NOMO-1 (cell line): ENCODE measurements around the gene CCDC12.
A peak's percentile ranks its signal among the peaks of the same experiment; 100 is the strongest.

Experiments
- DNase-seq, 2 experiments: peaks; one replicate each; lab custom pipeline; 2025; ENCODE audit not compliant: unreplicated experiment in 2 of 2; lab: John Stamatoyannopoulos, UW

The CCDC12 gene

DNA sequence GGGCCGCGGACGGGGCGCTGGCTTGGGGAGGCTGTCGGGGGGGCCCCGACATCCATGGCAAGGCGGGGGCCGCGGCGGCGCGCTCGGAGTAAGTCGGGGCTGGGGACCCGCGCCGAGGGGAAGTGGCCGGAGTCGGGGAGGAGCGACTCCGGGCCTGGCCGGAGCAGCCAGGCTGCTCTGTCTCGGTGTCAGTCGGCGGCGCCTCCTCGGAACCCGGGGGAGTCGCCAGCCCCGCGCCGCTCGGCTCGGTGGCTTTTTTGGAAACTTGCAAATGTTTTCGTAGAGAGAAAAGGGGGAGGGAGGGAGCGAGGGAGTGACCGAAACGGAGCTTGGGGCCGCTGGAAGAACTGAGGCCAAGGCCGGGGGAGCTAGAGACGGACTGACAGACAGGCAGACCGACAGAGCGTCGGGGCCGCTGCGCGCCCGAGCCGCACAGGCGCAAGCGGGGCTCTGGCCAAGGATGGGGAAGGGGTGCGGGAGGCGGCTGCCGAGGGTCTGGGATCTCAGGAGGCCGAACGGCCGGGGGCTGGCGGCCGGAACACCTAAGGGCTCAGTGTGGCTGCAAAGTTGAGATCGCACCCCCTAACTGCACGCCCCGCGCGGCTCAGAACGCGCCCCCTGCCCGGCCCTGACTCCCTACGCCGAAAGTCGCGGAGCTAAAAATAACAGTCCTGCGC, 94.0 kb downstream of the CCDC12 start:
- peak; percentile 16 to 21 for DNase-seq

DNA sequence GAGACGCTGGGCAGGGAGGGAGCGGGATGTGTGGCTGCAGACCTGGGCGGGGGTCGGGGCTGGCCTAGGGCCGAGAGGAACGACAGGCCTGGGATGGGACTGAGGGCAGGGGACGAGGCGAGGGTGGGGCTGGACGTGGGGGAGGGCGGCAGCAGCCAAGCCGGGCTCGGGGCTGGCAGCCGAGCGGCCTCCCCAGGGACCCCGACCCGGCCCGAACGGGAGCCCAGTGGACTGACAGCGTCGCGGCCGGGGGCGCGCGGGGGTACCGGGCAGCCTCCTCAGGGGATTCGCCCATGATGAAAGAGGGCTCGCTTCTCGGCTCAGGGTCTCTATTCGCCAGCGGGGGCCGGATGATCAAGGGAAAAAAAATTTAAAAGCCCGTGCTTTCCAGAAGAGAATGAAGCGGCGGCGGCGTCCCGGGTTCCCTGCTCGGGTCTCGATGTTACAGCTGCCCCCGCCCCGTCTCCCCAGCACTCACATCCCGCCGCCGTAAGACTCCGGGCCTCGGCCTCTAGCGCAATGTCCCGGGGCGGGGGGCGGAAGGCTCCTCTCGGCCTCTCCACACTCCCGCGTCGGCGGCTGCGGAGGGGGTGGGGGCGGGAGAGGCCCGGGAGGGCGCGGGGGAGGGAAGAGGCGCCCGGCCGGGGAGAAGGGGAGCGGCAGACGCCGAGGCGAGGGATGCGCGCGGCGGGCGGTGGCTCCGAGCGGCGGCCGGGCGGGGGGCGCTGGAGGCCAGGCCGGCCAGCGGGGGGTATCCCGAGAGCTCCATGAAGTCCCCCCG, 94.8 kb downstream of the CCDC12 start:
- no peak for DNase-seq

DNA sequence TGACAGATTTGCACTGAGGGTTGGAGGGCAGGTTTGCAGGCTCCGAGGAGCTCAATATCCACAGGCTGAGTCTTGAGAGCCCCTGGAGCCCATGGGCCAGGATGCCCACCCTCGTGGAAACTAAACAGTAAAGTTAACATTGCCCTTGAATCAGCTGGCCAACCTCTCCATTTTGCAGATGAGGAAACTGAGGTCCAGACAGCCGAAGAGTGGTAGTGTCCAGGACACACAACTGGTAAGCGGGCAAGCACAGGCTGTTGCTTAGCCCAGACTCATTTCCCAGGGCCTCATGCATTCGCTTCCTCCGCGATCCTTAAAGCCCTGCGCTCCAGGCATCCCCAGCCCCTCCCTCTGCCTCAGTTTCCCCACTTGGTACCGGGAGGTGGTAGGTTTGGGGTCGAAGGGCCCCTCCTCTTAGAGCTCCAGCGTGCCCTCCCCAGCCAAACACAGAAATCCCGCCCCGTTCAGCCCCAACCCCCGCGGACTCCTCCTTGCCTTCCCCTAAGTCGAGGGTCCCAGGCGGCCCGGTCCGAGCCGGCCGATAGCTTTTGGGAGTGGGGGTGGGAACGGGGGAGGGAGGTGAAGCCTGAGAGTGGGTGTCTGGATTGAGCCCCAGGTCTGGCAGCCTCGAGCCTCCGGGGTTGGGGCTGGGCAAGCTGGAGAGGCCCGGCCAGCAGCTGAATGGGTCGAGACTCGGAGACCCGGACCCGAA, 95.5 kb downstream of the CCDC12 start:
- no peak for DNase-seq

DNA sequence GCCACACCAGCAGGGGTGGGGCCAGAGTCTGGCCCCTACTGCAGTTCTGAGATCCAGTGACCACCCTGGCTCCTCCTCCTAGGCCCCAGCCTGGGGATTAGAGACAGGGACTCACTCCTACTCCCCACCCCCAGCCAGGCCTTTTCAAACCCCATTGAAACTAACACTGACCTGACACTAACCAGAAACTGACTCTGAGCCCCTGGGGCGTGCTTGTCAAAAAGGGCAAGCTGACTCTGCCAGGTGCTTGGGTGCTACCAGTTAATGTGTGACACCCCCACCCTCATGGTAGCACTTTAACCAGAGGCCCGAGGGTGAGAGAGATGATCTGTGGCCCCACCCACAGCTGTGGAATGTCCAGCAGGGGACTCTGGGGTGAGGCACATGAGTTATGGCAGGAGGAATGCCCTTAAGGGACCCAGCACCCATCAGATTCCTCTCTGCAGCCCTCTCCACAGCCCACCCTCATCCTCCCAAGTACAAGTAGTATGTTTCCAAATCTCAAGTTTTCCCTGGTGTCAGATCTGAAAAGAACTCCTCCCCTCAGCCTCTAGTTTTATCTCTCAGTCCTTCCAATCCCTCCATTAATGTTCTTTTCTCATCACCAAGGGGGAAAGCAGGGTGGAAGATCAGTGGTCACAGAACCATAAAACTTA, 97.6 kb downstream of the CCDC12 start:
- DNase-seq = no peak

DNA sequence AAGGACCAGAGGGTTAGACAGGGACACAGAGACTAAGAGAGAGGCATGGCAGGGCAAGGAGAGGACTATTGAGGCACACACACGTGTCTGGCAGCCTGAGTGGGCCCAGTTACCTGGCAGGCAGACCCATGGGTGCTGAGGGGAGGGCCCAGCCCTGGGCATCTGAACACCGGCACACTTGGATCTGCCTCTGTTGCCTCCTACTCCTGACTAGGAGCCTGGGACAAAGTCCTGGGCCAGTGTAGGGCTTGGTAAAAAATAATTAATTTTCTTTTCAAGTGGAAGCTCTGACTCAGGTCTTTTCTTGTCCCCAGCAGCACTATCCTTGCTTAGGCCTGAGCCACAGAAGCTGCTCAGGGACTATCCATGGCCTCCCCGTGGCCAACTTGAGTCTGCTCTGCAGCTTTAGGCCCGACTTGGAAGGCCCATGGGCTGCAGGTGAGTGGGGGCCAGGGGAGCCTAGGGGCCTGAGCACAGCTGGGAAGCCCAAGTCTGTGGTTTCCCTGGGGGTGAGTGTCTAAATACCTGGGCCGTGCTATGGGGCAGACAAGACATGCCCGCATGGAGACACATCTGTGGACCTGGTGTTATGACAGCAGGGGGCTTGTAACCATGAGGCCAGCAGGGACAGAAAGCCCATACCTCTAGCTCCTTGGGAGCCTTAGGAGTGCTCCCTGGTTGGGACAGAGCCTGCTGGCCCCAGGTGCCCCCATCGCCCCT, 99.0 kb downstream of the CCDC12 start, which contains the start of gene PTH1R:
Gene PTH1R, plus strand, starts transcription at position 316 of the 720 bp plus-strand sequence. CDS start 5,839 bp downstream, outside the sequence.
- DNase-seq = no peak

DNA sequence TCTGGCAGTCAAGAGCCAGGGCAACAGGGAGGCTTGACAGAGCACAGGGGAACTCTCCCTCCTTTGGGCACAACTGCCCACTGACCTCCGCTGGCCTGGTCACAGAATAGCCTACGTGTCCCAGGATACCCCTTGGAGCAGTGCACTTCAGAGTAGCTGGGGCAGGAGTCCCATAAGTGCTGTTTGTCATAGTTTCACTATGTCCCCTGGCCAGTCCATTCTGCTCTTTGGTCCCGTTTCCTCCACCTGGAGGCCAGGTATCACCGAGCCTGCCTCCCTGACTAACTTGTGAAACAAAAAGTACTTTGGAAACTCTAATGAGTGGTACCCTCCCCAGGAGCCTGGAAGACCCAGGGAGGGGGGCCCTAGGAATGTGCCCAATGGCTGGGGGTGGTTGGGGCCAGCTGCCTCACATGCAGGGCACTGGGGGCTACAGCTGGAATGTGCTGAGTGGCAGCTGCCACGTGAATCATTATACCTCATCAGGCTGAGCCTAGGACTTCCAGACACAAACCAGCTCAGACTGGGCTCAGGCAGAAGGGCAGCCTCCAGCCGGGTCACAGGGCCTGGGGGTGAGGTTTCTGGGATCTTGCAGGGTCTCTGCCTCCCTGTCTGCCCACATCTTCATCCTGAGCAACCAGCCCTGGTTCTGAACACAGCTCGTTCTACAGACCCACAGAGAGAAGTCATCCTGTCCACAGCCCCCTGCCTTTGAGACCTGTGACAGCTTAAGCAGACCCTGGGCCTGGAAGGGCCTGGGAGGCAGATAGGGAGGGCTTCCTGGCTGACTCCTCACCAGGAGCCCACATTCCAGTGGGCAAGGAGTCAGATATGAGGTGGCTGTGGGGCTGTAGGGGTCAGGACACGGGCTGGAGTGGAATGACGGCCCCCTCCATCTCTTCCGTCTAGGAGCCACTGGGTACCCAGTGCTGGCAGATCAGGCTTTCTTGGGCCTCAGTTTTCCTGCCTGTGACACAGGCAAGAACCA, 99.9 kb downstream of the CCDC12 start:
- no peak for DNase-seq

DNA sequence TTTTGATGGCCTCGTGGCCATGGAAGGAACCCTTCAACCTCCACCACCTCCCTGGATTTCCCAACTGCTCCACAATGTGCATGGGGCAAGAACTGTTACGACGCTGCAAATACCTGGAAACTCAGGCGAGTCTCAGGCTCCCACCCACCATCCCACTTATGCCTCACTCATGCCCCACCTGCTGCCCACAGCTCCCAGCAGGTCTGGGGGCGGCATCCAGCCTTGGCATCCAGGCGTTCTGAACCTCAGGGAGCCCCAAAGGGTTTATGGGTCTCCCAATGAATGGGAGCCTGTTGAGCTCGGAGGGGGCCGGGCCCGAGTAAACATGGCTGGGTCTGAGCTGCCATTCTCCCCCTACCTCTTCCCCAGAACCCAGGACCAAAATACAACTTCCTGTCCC, 101.0 kb downstream of the CCDC12 start:
- DNase-seq = no peak

DNA sequence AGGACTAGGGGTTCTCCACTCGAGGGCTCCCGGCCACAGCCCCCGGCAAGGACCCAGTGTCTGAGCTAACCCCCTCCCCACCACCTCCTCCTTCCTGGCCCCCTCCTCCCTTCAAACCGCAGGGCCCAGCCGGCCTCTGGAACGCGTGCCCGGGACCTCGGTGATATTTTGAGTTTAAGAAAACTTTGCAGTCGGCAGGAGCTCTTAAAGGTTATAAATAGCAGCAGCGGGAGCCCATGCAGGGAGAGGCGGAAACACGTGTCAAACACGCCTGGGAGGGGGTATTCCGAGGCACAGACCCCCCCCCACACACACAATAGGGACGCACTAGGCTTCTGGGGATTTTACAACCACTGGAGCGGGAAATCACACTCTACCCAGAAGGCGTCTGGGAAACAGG, 102.1 kb downstream of the CCDC12 start:
- no peak for DNase-seq

DNA sequence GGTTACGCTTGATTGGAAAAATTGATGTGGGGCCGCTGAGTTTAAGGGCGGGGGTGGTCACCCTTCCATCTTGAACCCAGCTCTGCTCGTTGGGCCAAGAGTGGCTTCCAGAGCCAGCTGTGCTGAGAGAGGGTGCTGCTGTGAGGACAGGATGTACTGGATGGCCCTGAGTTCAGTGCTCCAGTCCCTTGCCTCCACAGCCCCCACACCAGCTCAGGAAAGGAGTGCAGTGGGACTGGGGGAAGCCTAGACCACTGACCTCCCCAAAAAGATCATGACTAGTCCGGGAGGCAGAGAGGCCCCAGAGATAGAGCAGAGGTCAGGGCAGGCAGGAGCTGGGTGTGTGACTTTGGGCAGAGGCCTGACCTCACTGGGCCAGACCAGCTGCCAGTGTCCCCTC, 103.0 kb downstream of the CCDC12 start:
- no peak for DNase-seq
